ENCODE data around the gene PTPRD. TPM values are rescaled to one million over a fixed set of nuclear protein-coding genes. Genes with fewer than 3 reads are reported as not detected.
"Not testable (repeated sequence)": the region's sequence is repeated elsewhere in the genome, so short reads cannot be mapped to it uniquely, and the experiment has no call there.

Gene PTPRD
- total RNA-seq, 3 donors from 2014 or later = 0.26 to 0.49 (median 0.28) TPM

GRCh38 chr9:9352877-9353481, 1259.8 kb downstream of the PTPRD start:
- no peaks in the 10 kb centered on the region for H3K9me3 Mint-ChIP-seq
- H3K36me3 Mint-ChIP-seq (ENCODE audit: insufficient read depth) = no peaks in the 10 kb centered on the region
- H3K27me3 Mint-ChIP-seq (ENCODE audit: low read depth) = no peaks in the 10 kb centered on the region
- no peak overlapping the region for H3K4me3 Mint-ChIP-seq
- ATAC-seq = no peak
- H3K4me1 Mint-ChIP-seq (ENCODE audit: low read depth) = no peaks in the 10 kb centered on the region
- no peak for DNase-seq

GRCh38 chr9:9341203-9341602, 1271.6 kb downstream of the PTPRD start:
- H3K27me3 Mint-ChIP-seq (ENCODE audit: low read depth) = no peaks in the 10 kb centered on the region
- no peaks in the 10 kb centered on the region for H3K9me3 Mint-ChIP-seq
- H3K4me3 Mint-ChIP-seq = no peak overlapping the region
- DNase-seq (no peak), ATAC-seq (no peak)
- no peaks in the 10 kb centered on the region for H3K36me3 Mint-ChIP-seq (ENCODE audit: insufficient read depth)
- no peaks in the 10 kb centered on the region for H3K4me1 Mint-ChIP-seq (ENCODE audit: low read depth)

GRCh38 chr9:9337129-9337528, 1275.7 kb downstream of the PTPRD start:
- no peak overlapping the region for H3K4me3 Mint-ChIP-seq
- ATAC-seq = no peak
- H3K27me3 Mint-ChIP-seq (ENCODE audit: low read depth) = no peaks in the 10 kb centered on the region
- H3K4me1 Mint-ChIP-seq (ENCODE audit: low read depth) = no peaks in the 10 kb centered on the region
- DNase-seq = no peak
- H3K36me3 Mint-ChIP-seq (ENCODE audit: insufficient read depth) = no peaks in the 10 kb centered on the region
- peaks cover 6% of the 10 kb centered on the region for H3K9me3 Mint-ChIP-seq

- Mint-ChIP-seq H3K36me3 (ENCODE audit: insufficient read depth) (no peaks in the 10 kb centered on the region), H3K4me1 (ENCODE audit: low read depth) (no peaks in the 10 kb centered on the region)
- ATAC-seq = no peak
These were observed 1286.1 kb downstream of the PTPRD start for GRCh38 chr9:9326749-9327148.

GRCh38 chr9:9319007-9319406, 1293.8 kb downstream of the PTPRD start:
- Mint-ChIP-seq H3K4me1 (ENCODE audit: low read depth) (no peaks in the 10 kb centered on the region), H3K9me3 (peaks cover 5% of the 10 kb centered on the region)
- no peak for ATAC-seq

More at GRCh38 chr9:9326749-9327148, 1286.1 kb downstream of the PTPRD start:
- DNase-seq = no peak
- Mint-ChIP-seq H3K9me3 (peaks cover 4% of the 10 kb centered on the region), H3K4me3 (no peak overlapping the region), H3K27me3 (ENCODE audit: low read depth) (no peaks in the 10 kb centered on the region)

GRCh38 chr9:9310743-9311142, 1302.1 kb downstream of the PTPRD start:
- not testable (repeated sequence) for ATAC-seq; H3K4me3 Mint-ChIP-seq; H3K36me3 Mint-ChIP-seq (ENCODE audit: insufficient read depth); H3K27me3 Mint-ChIP-seq (ENCODE audit: low read depth); H3K4me1 Mint-ChIP-seq (ENCODE audit: low read depth); H3K9me3 Mint-ChIP-seq; DNase-seq

More at GRCh38 chr9:9319007-9319406, 1293.8 kb downstream of the PTPRD start:
- no peak for DNase-seq
- Mint-ChIP-seq H3K4me3 (no peak overlapping the region), H3K36me3 (ENCODE audit: insufficient read depth) (no peaks in the 10 kb centered on the region), H3K27me3 (ENCODE audit: low read depth) (no peaks in the 10 kb centered on the region)

GRCh38 chr9:9305600-9305999, 1307.2 kb downstream of the PTPRD start:
- no peak for ATAC-seq
- no peak for DNase-seq
- no peaks in the 10 kb centered on the region for H3K27me3 Mint-ChIP-seq (ENCODE audit: low read depth)
- H3K9me3 Mint-ChIP-seq = peaks cover 7% of the 10 kb centered on the region
- no peaks in the 10 kb centered on the region for H3K4me1 Mint-ChIP-seq (ENCODE audit: low read depth)
- H3K36me3 Mint-ChIP-seq (ENCODE audit: insufficient read depth) = no peaks in the 10 kb centered on the region
- no peak overlapping the region for H3K4me3 Mint-ChIP-seq

GRCh38 chr9:9299134-9299533, 1313.7 kb downstream of the PTPRD start:
- Mint-ChIP-seq H3K27me3 (ENCODE audit: low read depth) (no peaks in the 10 kb centered on the region), H3K9me3 (no peaks in the 10 kb centered on the region), H3K36me3 (ENCODE audit: insufficient read depth) (no peaks in the 10 kb centered on the region), H3K4me1 (ENCODE audit: low read depth) (no peaks in the 10 kb centered on the region), H3K4me3 (no peak overlapping the region)
- ATAC-seq = no peak
- no peak for DNase-seq

GRCh38 chr9:9286001-9286400, 1326.8 kb downstream of the PTPRD start:
- H3K27me3 Mint-ChIP-seq (ENCODE audit: low read depth) = no peaks in the 10 kb centered on the region
- no peaks in the 10 kb centered on the region for H3K36me3 Mint-ChIP-seq (ENCODE audit: insufficient read depth)
- peaks cover 11% of the 10 kb centered on the region for H3K9me3 Mint-ChIP-seq
- DNase-seq (no peak), ATAC-seq (no peak)
- no peaks in the 10 kb centered on the region for H3K4me1 Mint-ChIP-seq (ENCODE audit: low read depth)
- no peak overlapping the region for H3K4me3 Mint-ChIP-seq

GRCh38 chr9:9284201-9284600, 1328.6 kb downstream of the PTPRD start:
- Mint-ChIP-seq H3K27me3 (ENCODE audit: low read depth) (no peaks in the 10 kb centered on the region), H3K9me3 (peaks cover 11% of the 10 kb centered on the region), H3K4me3 (no peak overlapping the region), H3K4me1 (ENCODE audit: low read depth) (no peaks in the 10 kb centered on the region), H3K36me3 (ENCODE audit: insufficient read depth) (no peaks in the 10 kb centered on the region)
- ATAC-seq (no peak), DNase-seq (no peak)

- Mint-ChIP-seq H3K4me1 (ENCODE audit: low read depth) (no peaks in the 10 kb centered on the region), H3K36me3 (ENCODE audit: insufficient read depth) (no peaks in the 10 kb centered on the region)
- ATAC-seq = no peak
These were observed 1329.4 kb downstream of the PTPRD start for GRCh38 chr9:9283159-9283986.

GRCh38 chr9:9275601-9276000, 1337.2 kb downstream of the PTPRD start:
- Mint-ChIP-seq H3K4me3 (no peak overlapping the region), H3K4me1 (ENCODE audit: low read depth) (no peaks in the 10 kb centered on the region), H3K9me3 (peaks cover 8% of the 10 kb centered on the region), H3K27me3 (ENCODE audit: low read depth) (no peaks in the 10 kb centered on the region), H3K36me3 (ENCODE audit: insufficient read depth) (no peaks in the 10 kb centered on the region)
- ATAC-seq (no peak), DNase-seq (no peak)

More at GRCh38 chr9:9283159-9283986, 1329.4 kb downstream of the PTPRD start:
- H3K27me3 Mint-ChIP-seq (ENCODE audit: low read depth) = no peaks in the 10 kb centered on the region
- H3K4me3 Mint-ChIP-seq = no peak overlapping the region
- H3K9me3 Mint-ChIP-seq = peaks cover 11% of the 10 kb centered on the region
- DNase-seq = no peak

- no peaks in the 10 kb centered on the region for H3K4me1 Mint-ChIP-seq (ENCODE audit: low read depth)
- H3K4me3 Mint-ChIP-seq = no peak overlapping the region
- no peaks in the 10 kb centered on the region for H3K36me3 Mint-ChIP-seq (ENCODE audit: insufficient read depth)
These were observed 1354.8 kb downstream of the PTPRD start for GRCh38 chr9:9257999-9258498.

GRCh38 chr9:9246726-9247125, 1366.1 kb downstream of the PTPRD start:
- Mint-ChIP-seq H3K4me1 (ENCODE audit: low read depth) (no peaks in the 10 kb centered on the region), H3K4me3 (no peak overlapping the region), H3K36me3 (ENCODE audit: insufficient read depth) (no peaks in the 10 kb centered on the region), H3K27me3 (ENCODE audit: low read depth) (no peaks in the 10 kb centered on the region), H3K9me3 (no peaks in the 10 kb centered on the region)
- DNase-seq (no peak), ATAC-seq (no peak)

More at GRCh38 chr9:9257999-9258498, 1354.8 kb downstream of the PTPRD start:
- no peaks in the 10 kb centered on the region for H3K9me3 Mint-ChIP-seq
- ATAC-seq (no peak), DNase-seq (no peak)
- no peaks in the 10 kb centered on the region for H3K27me3 Mint-ChIP-seq (ENCODE audit: low read depth)

GRCh38 chr9:9231946-9232345, 1380.9 kb downstream of the PTPRD start:
- no peak overlapping the region for H3K4me3 Mint-ChIP-seq
- no peaks in the 10 kb centered on the region for H3K4me1 Mint-ChIP-seq (ENCODE audit: low read depth)
- H3K27me3 Mint-ChIP-seq (ENCODE audit: low read depth) = no peaks in the 10 kb centered on the region
- H3K9me3 Mint-ChIP-seq = peaks cover 17% of the 10 kb centered on the region
- H3K36me3 Mint-ChIP-seq (ENCODE audit: insufficient read depth) = no peaks in the 10 kb centered on the region
- DNase-seq = no peak
- no peak for ATAC-seq

Measured in activated T-cell treated with anti-CD3 and anti-CD28 coated beads, Interleukin-2, amount 50 U/mL, for 4 hours (primary cell).